Nucleus accumbens (tissue), 56 donors: ENCODE results near the gene SGSM2.

Source experiments
- DNase-seq, 56 donors: peaks; one replicate each; lab custom pipeline; 2025; lab: John Stamatoyannopoulos, UW

Gene SGSM2

GRCh38 chr17:2384439-2385127 is 47.3 kb downstream of the SGSM2 start:
- no peak for DNase-seq

GRCh38 chr17:2385240-2386210 is 48.2 kb downstream of the SGSM2 start:
- no peak for DNase-seq

- DNase-seq, result peak in 9 of 56 donors; percentile 7 to 45 (median 26)
These were observed 49.2 kb downstream of the SGSM2 start for GRCh38 chr17:2386400-2387085.

GRCh38 chr17:2387086-2388019 is 50.1 kb downstream of the SGSM2 start:
- DNase-seq, result no peak

GRCh38 chr17:2388020-2388682 is 50.9 kb downstream of the SGSM2 start:
- peak in 18 of 56 donors; percentile 12 to 74 (median 40) for DNase-seq

GRCh38 chr17:2388683-2389055 is 51.4 kb downstream of the SGSM2 start:
- DNase-seq, result no peak

GRCh38 chr17:2390199-2390836 is 53.0 kb downstream of the SGSM2 start:
- DNase-seq, result no peak

- DNase-seq, result no peak
These were observed 54.4 kb downstream of the SGSM2 start for GRCh38 chr17:2391597-2392251.

- peak in 55 of 56 donors; percentile 58 to 99 (median 92) for DNase-seq
These were observed 55.2 kb downstream of the SGSM2 start for GRCh38 chr17:2392252-2393173.

GRCh38 chr17:2393174-2393953 is 56.1 kb downstream of the SGSM2 start:
- peak in 54 of 56 donors; percentile 53 to 93 (median 81) for DNase-seq

- peak in 3 of 56 donors; percentile 17 to 52 (median 39) for DNase-seq
These were observed 56.9 kb downstream of the SGSM2 start for GRCh38 chr17:2393954-2394749.

GRCh38 chr17:2394775-2395201 is 57.5 kb downstream of the SGSM2 start:
- no peak for DNase-seq

- no peak for DNase-seq
These were observed 58.2 kb downstream of the SGSM2 start for GRCh38 chr17:2395258-2396181.

GRCh38 chr17:2396192-2396567 is 58.9 kb downstream of the SGSM2 start:
- no peak for DNase-seq
